C4-2B (cell line): ENCODE results near the gene ITGAE.

Experiments
- CTCF ChIP-seq: fragments of 450-650 bp; conservative IDR thresholded peaks from 2 replicates; pipeline ENCODE4 v1.5.1; 2017; ENCODE audit warnings: mild to moderate bottlenecking
- ZFX ChIP-seq: fragments of 450-650 bp; IDR thresholded peaks from 2 replicates; pipeline ENCODE4 v1.6.1; 2017

- TF ChIP-seq CTCF (no peak), ZFX (no peak)
Measured at GRCh38 chr17:3782751-3783150, 18.2 kb downstream of the ITGAE start.
